H1 (cell line): ENCODE measurements around the gene FOXF1. TPM values are rescaled to one million over a fixed set of nuclear protein-coding genes. Genes with fewer than 3 reads are reported as not detected.

Experiments used
- BACH1 ChIP-seq: IDR thresholded peaks from 2 replicates; pipeline ENCODE4 v1.6.1; 2012; ENCODE audit warnings: low read length, improper control_type of control experiment
- CTBP2 ChIP-seq: IDR thresholded peaks from 2 replicates; pipeline ENCODE4 v1.7.0; 2011; ENCODE audit warnings: borderline replicate concordance, mild to moderate bottlenecking, moderate library complexity, mixed read lengths, low read length; ENCODE audit not compliant: insufficient read depth, insufficient read length
- NRF1 ChIP-seq: IDR thresholded peaks from 2 replicates; pipeline ENCODE4 v1.6.1; 2011; ENCODE audit warnings: mild to moderate bottlenecking, low read depth, low read length, improper control_type of control experiment
- RBBP5 ChIP-seq: IDR thresholded peaks from 2 replicates; pipeline ENCODE4 v1.7.1; 2012; ENCODE audit warnings: low read depth, mild to moderate bottlenecking, inconsistent platforms, low read length, moderate library complexity, borderline replicate concordance
- RNF2 ChIP-seq: fragments of 200-900, 300-1000 bp; sonication (generic); IDR thresholded peaks from 2 replicates; pipeline ENCODE4 v1.7.1; 2016; ENCODE audit warnings: borderline replicate concordance, low read depth, mild to moderate bottlenecking, antibody characterized with exemption, low read length; ENCODE audit not compliant: poor library complexity, severe bottlenecking; ENCODE audit errors: missing control alignments
- SIX5 ChIP-seq: IDR thresholded peaks from 2 replicates; pipeline ENCODE4 v1.6.1; 2011; ENCODE audit warnings: mild to moderate bottlenecking, low read depth, low read length
- TAF1 ChIP-seq: IDR thresholded peaks from 2 replicates; pipeline ENCODE4 v1.6.1; 2011; ENCODE audit warnings: mild to moderate bottlenecking, low read depth, low read length
- TEAD4 ChIP-seq: IDR thresholded peaks from 2 replicates; pipeline ENCODE4 v1.6.1; 2012; ENCODE audit warnings: low read depth, low read length, inconsistent platforms, mixed read lengths
- USF2 ChIP-seq: IDR thresholded peaks from 2 replicates; pipeline ENCODE4 v1.6.1; 2011; ENCODE audit warnings: low read length, improper control_type of control experiment
- polyA plus RNA-seq, 7 experiments: library from polyadenylated mRNA; depleted of rRNA in 3 of 7; stranded (reverse) in 5 of 7; unstranded in 2 of 7; fragments of >200 nt in 5 of 7; fragments of 200-250 nt in 2 of 7; gene quantifications; 1 replicate in 5 of 7; 2 replicates in 1 of 7; 4 replicates in 1 of 7; pipeline versions ENCODE4 v1.2.1 to v1.2.3, GENCODE V29; 2011 to 2013; ENCODE audit warnings: missing spikeins in 2 of 7, mixed read lengths in 2 of 7
- total RNA-seq: library from RNA; stranded (reverse); fragmentation: NEBNext Ultra II Directional; extraction: Animal tissue kit (Norgen Biotek cat#: 25700); gene quantifications from 2 replicates; pipeline ENCODE4 v1.2.1, GENCODE V29; 2021

Gene FOXF1
- total and polyA plus RNA-seq, 2 of the 8 experiments (the other 6 are each of a cell fraction or from before 2014, with no cell fraction given) = 0.02 TPM; not detected in 1

DNA sequence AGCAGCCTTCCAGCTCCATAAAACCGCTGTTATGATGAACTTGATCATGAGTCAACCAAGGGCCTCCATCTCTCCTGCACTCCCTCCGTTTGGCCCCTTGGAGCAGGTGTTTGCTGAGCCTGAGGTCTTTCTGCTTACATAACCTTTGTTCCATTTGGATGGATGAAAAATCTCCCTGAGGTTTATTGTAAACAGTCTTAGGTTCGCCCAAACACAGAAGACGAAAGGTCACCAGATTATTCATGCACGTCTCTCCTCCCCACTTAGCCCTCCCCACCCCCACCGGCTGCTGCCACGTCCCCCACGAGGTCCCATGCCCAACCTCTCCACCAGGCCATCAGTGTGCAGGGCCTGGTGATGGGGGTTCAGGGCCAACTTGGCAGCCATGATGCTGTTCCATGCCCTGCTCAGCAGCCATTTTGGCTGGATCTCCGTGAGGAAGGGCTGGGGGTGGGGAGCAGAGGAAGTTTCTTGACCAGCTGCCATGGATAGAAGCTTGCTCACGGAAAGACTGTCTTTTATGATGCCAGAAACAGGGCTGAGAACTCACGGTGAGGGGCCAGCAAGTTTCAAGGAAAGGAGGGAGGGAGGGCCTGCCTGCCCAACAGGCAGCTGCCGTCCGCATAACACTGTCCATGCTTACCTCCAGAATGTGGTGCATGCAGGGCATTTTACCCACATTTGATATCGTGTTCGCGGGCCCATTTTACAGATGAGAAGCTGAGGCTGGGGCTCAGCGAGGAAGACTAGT is 47.8 kb upstream of the FOXF1 start (continued):
- TF ChIP-seq USF2 (no peak), RBBP5 (no peak), NRF1 (no peak), TAF1 (no peak), SIX5 (no peak), BACH1 (no peak), TEAD4 (no peak), CTBP2 (no peak), RNF2 (no peak)
